Muscle of arm (tissue), 12 donors: ENCODE measurements around the gene ANO2. TPM values are rescaled to one million over a fixed set of nuclear protein-coding genes. Genes with fewer than 3 reads are reported as not detected.

Experiments
- DNase-seq: peaks from one replicate; pipeline ENCODE4 v3.0.0-alpha.2; 2013
- polyA plus RNA-seq, 12 donors: library from polyadenylated mRNA; unstranded; fragments of 120-200 nt; gene quantifications; one replicate each; pipeline ENCODE4 v1.2.1, GENCODE V29; 2013; ENCODE audit not compliant: insufficient read length in 12 of 12

The ANO2 gene
- polyA plus RNA-seq, 12 donors = 2.6 to 5.3 (median 4.5) TPM; not detected in 2

DNA sequence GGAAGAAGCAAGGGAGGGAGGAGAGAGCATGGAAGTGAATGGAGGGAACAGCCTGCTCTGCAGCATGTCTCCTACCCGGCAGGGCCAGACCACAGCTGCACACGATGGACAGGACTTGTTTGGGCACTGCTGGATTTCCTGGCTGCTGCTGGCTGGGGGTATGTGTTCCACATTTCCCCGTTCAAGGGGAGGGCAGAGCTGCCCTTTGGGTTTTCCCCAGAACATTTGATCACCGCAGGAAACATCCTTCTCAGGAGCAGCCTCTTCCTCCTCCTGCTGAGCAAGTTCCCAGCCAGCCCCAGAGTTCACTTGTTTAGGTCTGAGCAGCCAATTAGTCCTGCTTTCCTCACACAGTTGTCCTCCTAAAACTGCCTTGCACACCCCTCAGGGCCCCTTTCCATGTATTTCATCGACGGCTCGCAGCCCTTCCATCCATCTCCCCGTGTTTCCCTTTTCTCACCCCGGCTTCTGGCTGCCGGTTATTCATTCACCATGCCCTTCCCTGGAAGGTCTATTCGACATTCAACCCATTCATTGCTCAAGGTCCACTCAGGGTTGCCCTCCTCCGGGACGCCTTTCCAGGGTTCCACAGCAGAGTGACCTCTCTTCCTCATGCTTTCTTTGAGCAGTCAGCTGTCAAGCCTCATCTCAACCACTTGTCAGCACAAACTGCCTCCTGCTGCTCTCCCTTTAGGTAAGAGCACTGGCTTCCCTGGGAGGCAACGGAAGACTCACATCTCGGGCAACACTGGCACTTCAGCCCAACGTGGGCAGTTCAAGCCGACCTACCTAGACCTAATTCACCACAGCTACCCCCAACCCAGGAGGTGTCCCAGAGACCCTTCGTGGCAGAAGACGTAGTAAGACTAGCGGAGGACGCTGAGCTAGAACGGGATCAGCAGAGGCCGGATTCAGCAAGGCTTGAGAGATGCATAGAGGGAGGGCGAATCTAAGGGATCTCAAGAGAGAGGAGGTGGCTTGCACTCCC lies 20.1 kb upstream of the ANO2 start:
- no peak for DNase-seq

DNA sequence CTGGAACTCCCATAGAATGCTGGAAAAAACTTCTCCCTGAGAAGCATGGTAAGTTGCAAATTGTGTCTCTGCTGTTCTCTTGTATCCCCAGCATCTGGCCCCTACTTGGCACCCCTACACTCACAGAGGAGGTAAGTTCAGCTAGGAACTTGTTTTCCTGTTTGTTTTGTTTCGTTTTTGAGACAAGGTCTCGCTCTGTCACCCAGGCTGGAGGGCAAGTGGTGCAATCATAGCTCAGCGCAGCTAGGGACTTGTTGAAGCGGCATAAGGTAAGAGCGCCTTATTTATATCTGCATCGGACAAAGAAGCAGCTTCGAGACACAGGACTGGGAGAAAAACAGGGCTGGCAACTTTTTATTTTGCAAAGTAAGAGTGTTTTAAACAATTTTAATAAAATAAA lies 18.5 kb upstream of the ANO2 start:
- DNase-seq = no peak

DNA sequence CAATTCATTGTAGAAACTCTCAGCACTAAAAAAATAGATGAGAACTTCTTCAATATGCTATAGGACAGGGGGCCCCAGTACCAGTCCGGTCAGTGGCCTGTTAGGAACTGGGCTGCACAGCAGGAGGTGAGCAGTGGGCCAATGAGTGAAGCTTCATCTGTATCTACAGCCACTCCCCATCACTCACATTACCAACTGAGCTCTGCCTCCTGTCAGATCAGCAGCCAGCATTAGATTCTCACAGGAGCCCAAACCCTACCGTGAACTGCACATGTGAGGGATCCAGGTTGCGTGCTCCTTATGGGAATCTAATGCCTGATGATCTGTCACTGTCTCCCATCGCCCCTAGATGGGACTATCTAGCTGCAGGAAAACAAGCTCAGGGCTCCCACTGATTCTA lies 15.7 kb upstream of the ANO2 start:
- no peak for DNase-seq

DNA sequence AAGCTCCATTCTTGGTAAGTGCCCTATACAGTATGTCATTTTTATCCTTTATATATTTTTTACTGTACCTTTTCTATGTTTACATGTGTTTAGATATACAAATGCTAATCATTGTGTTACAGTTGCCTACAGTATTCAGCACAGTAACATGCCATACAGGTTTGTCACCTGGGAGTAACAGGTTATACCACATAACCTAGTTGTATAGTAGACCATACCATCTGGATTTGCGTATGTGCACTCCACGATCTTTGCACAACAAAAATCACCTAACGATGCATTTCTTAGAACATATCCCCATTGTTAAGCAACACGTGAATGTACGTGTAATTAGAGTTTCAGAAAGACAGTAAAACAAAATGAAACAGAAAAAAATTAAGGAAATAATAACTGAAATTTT lies 11.9 kb upstream of the ANO2 start:
- DNase-seq = no peak

DNA sequence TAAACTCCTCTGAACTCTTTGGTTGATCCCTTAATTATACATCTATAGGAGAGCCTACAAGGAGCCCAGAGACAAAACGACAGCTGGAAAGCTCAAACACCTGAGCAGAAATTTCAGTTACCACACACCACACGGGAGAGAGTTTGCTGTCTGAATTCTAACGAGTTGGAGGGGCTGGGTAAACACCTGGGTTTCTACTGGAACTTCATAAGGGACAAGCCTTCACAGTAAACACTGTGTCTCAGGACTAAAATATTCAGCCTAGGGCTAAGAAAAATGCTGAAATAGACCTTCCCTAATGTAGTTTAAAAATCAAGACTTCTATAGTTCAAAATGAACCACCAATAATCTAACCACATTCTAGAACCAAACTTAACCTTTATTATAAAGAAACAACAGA lies 9.6 kb upstream of the ANO2 start:
- DNase-seq = no peak

DNA sequence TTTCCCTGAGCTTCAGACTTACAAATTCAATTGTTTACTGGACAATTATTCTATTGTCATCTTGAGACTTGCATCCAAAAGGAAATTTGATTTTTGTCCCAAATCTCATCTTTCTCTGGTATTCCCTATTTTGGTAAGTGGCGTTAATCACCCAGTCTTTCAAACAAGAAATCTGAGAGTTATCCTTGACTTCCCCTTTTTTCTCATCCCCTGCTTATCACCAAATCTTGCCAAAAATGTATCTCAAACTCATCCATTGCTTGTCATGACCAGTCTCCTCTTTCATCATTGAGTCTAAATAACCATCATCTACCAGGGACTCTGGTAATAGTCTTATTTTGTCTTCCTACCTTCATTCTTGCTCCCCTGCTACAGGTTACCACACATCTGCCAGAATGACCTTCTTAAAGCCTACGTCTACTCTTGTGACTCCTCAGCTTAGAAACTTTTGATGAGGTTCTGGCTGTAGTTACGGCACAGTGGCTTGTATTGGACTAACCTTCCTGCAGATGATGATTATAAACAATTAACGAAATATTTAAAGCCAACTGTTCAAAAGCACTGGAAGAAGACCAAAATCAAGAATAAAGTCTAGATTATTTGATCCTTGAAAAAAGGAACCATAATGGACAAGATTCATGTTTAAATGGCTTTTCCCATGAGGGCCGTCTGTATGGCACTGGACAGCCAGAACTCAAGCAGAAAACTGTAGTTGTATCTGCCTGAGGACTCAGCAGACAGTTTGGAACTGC lies 9.0 kb upstream of the ANO2 start:
- DNase-seq = no peak

DNA sequence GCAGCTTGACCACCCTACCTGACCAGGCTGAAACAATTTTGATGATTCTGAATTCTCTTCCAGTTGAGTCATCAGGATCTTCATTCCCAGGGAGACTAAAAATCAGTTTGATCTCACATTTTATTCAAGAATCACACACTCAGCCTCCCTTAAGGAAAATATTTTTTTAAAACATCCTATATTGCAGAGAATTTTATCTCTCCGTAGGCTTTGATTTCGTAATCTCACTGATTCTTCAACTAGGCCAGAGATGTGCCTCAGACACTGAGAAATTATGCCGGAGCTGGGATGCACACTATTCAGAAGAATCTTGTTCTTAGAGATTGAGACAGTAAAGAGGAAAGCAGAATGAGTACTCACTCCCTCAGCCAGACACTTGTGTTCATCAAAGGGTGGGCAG lies 7.0 kb upstream of the ANO2 start:
- no peak for DNase-seq

DNA sequence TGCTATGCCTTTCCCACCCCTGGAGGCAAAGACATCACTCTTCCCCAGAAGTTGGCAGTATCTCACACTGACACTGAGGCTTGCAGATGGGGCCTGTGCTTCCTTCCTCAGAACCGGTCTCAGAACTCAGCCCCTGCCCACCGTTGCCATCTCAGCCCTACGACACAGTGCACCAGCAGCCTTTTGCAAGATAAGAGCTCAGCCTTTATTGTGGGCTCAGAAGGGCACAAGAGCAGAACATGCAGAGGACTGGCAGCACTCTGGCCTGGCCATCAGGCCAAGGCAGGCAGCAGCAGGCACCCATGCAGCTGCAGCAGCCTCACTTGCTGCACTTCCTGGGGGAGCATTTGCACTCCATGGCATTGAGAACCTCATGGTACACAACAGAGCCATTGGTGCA lies 3.6 kb upstream of the ANO2 start:
- DNase-seq = no peak

DNA sequence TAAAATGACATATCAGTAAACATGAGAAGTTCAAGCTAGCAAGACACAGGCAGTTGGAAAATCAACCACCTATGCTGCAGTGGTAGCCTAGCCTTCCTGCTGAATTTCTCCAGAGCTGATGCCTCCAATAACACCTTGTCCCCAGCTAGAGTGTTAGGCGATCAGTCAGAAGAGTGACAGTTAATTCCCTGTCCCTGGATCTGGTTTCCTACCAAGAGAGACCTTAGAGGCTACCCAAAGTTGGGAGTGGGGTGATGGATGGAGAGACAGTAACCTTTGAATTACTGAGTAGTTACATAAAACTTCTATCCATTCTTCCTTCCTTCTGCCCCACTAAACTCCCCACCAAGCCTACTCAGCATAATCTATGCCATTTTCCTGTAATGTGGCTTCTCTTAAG lies 1.9 kb upstream of the ANO2 start:
- no peak for DNase-seq

DNA sequence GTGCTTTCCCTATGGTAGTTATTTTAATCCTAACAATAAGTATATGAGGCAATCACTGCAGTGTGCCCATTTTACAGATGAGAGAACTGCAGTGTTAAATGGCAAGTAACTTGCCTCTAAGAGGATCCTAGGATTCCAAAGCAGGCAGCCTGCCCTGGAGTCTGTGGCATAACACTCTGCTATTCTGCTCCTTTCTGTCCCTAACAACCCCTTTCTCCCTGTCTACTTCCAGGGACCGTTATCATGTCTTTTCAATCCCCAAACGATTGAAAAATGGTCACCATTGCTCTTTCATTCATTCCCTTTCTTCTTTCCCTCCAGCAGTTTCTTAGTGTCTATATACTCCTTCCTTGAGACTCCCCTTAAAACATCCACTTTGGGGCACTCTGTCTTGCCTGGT lies 1.3 kb upstream of the ANO2 start:
- no peak for DNase-seq

DNA sequence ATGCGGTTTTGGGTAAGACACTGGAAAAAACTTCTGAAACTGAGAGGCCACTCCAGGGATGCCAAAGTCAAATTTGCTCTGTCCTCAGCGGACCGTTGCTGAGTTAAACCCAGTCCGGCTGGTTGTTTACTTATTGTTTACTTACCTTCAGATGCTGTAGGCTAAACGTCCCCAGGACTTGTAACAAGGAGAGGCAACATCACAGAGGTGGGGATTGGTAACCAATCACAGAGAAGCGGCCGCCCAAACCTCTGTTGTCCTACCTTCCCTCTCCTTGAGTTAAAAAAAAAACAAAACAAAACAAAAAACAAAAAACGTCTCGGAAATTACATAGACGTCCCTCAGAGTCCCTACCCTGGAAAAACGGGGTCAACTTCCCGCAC lies 380 bp downstream of the ANO2 start:
- no peak for DNase-seq

DNA sequence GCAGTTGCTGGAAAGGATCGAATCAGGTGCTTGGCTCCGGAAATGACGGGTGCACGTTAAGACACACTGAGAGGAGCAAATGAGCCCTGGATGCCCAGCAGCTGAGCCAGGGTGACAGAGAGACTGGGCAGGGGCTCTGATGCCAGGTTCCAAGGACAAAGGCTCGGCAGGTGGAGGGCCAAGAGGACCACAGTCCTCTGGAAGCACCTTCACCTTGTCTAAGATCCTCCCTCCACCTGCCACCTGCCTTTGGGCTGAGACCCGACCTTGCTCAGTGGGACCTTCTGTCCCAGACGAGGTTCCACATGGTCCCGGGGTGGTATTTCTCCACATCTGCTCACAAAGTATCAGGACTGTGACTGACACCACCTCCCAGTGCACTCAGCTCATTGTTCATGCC lies 1.0 kb downstream of the ANO2 start:
- DNase-seq = no peak

DNA sequence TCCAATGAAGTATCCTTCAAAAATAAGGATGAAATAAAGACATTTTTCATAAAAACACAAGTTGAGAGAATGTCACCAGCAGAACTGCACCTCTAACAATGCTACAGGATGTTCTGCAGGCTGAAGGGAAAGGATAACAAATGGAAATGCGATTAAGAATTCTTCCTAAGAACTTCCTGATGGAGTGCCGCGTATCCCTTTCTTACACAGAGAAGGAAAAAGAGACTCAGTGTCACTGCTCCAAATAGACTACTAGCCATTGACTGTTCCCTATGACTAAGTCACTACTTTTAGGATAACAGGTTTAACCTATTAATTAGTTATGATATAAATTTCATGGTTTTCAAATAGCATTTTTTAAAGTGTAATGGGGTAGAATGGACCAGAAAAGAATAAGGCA lies 3.2 kb downstream of the ANO2 start:
- DNase-seq = no peak

DNA sequence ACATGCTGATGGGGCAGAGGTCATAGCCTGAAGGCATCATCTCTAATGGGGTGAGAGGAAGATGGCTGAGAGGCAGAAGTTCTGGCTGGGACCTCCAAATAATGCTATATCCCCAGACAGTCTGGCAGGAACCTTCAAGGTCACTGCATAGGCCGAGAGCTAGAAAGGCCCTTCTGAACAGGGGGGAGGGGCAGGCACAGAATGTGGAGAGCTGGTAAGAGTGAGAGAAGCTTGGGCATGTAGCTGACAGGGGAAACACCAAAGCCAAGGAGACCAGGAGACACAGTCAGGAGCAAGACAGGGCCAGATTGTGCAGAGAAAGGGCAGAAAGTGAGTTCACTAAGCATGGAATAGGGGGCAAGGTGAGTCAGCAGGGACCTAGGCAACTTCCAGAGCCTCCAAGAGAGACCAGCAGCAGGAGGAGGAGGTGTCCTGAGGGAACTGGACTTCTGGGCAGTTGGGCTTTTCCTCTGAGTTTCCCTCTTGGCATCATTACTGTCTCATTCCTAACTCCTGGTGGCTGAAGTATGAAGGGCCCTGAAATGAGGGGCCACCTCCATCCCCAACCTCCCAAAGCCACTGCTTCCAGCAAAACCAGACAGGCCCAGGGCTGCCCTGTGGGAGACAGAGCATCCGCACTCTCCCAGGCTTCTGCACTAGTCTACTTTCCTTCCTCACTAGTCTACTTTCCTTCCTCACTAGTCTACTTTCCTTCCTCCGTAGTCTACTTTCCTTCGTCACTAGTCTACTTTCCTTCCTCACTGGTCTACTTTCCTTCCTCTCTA lies 17.1 kb downstream of the ANO2 start:
- no peak for DNase-seq

DNA sequence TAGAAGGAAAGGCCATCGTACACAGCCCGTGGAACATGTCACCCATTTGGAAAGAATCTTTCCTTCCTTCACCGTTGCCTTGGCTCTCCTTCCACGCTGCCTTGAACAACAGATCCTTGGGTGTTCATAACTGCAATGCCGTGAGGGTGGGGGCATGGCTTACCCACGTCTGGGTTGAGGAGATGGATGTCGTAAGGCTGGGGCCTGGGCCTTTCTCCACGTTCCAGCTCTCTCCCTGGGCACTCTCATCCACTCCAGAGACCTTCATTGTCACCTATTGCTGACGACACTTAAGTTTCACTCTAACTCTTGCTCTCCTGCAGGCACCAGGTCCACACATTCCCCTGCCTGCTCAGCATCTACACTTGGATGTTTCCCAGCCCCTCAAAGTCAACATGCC lies 19.4 kb downstream of the ANO2 start:
- no peak for DNase-seq

DNA sequence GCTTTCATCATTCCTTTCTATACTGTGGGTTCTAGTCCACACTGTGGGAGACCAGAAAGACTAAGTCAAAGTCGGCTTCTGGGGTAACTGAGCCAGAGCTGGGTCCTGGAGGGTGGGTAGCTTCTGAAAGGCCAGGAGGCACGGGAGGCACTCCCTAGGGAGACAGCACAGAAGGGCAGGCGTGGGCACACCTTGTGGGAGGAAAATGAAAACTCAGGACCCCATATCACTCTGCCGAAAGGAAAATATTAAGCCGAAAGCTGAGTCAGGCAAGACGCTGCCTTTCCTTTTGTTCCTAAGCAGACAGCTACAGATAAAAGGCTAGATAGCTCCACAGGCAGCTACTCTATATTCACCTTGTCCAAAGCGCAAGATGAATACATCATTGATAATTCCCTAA lies 20.7 kb downstream of the ANO2 start:
- DNase-seq = no peak

DNA sequence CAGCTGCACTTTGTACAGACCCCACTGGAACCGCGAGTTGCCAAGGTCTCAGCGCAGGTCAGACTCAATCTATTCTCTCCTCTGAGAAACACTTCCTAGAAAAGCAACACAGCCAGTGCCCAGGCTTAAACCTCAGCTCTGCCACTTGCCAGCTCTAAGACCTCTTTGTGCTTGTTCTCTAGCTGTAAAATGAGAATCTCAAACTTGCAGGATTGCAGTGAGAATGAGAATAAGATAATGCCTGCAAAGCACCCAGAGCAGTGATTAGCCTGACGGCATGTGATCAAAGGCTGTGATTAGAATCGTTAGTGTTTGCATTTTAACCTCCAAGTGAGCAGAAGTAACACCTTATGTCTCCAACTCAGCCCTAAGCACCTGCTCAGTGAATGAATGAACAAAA lies 21.3 kb downstream of the ANO2 start:
- DNase-seq = no peak

DNA sequence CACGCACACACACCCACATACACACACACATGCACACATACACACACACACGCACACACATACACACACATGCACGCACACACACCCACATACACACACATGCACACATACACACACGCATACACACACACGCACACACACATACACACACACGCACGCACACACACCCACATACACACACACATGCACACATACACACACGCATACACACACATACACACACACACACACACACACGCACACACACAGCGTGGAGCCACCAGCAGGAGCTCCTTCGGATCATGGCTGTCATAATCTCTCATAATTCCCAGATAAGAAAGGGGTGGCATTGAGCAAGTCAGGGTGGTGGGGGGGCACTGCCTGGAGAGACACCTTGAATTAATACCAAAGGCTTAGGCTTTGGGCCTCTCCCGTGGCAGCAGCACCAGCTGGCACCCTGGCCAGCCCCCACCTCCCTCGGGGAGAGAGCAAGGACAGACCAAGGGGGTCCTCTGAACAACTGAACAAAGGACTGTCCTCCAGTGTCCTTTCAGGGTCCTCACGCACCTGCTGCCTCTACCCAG lies 21.9 kb downstream of the ANO2 start:
- no peak for DNase-seq

DNA sequence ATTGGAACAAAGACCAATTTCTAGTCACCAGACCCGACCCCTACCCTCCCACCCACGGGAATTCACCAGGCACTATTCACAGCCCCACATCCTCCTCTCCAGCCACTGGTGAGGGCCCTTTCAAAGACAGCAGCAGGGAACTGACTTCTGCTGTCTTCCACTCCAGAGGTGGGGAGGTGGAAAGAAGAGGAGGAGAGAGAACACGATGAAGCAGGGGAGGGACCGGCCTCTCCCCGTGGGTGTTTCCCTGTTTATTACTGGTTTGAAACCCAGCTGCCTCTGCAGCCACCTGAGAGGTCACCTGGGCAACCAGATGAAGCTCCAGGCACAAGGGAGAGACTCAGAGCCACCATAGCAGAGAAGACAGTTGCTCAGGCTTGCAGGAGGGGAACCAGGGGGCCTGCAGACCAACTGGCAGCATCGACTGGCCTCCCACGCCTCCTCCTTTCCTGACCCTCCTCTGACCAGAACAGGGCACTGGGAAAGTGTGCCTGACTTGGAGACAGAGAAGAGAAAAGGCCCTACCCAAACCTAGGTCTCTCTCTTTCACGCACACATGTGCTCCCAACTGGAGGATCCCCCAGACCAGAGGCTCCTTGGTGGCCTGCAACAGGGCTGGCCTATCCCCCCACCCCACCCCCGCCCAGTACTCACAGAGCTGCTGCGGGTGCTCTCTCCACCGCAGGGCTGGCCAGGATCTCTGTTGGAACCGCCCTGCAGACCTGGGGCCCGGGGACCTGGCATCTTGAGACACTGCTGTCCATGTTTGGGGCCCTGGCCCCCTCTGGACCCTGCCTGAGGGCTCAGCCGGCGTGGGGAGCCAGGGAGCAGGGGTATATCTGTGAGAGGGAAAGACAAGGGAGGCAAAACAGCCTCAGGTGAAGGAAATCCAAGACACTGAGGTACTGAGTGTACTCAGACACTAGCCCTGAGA lies 22.8 kb downstream of the ANO2 start:
- DNase-seq = no peak

DNA sequence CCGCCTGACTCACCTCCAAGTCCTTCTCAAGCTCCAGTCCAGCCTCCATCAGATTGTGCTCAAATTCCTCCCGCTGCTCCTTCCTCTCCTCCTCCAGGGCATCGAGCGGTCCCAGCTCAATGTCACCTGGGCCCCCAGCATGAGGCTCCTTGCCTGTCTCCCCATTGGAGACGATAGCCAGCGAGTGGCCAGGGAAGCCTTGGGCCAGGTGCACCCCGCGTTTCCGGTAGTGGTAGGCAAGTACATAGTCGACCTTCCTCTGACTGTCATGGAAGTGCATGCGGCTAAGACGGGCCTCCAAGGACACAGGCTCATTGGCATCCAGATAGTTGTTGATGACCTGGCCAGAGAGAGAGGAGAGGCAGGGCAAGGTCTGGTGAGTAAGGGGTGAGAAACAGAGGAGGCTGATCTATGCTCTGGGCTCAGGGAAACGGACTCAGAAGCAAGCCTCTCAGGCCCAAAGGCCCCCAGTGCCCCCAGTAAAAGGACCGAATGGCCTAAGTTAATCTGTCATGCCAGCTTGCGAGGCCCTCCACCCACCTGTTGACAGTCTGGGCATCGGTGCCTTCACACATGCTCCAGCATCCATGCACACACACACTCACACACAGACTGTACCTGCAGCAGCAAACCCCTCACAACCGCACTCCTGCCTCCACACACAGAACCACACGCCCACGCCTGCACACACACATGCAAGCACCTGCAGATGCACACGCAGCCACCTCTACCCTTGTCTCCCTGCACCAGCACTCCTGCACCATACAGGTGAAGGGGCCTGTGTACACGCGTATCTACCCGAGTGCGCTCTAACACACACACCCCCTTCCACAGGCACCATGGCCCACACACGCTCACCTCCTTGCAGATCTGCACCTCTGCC lies 23.8 kb downstream of the ANO2 start:
- no peak for DNase-seq
